GM12864 (cell line): ENCODE data around the gene FOXQ1.

Experiments
- DNase-seq: peaks from one replicate; pipeline ENCODE4 v3.0.0-alpha.2; 2011; ENCODE audit warnings: low read depth
- H3K4me3 ChIP-seq: 2 replicates; pipeline ENCODE4 v1.5.1; 2011; ENCODE audit warnings: mild to moderate bottlenecking, low read depth, low read length, control low read depth
- CTCF ChIP-seq: IDR thresholded peaks from 2 replicates; pipeline ENCODE4 v1.5.1; 2011; ENCODE audit warnings: low read depth, mild to moderate bottlenecking, moderate library complexity, low read length, control low read depth, inconsistent platforms; ENCODE audit errors: missing control alignments

Gene FOXQ1

GRCh38 chr6:1267057-1267732 lies 44.7 kb upstream of the FOXQ1 start:
- TF ChIP-seq CTCF = no peak
- H3K4me3 ChIP-seq = no peak overlapping the region
- DNase-seq = no peak

GRCh38 chr6:1267790-1268762 lies 43.8 kb upstream of the FOXQ1 start:
- no peak for DNase-seq
- TF ChIP-seq CTCF = no peak
- no peak overlapping the region for H3K4me3 ChIP-seq

GRCh38 chr6:1271071-1271763 lies 40.7 kb upstream of the FOXQ1 start:
- no peak for TF ChIP-seq CTCF
- H3K4me3 ChIP-seq = no peak overlapping the region
- no peak for DNase-seq

GRCh38 chr6:1278061-1278720 lies 33.7 kb upstream of the FOXQ1 start:
- no peak for TF ChIP-seq CTCF
- no peak overlapping the region for H3K4me3 ChIP-seq
- no peak for DNase-seq

- TF ChIP-seq CTCF = no peak
- no peak for DNase-seq
- no peak overlapping the region for H3K4me3 ChIP-seq
These were observed 32.8 kb upstream of the FOXQ1 start for GRCh38 chr6:1279065-1279464.

GRCh38 chr6:1280666-1281300 lies 31.1 kb upstream of the FOXQ1 start:
- no peak overlapping the region for H3K4me3 ChIP-seq
- no peak for TF ChIP-seq CTCF
- DNase-seq = no peak
